ENCODE results near the gene SNRPD2. TPM values are rescaled to one million over a fixed set of nuclear protein-coding genes. Genes with fewer than 3 reads are reported as not detected.
A peak's percentile ranks its signal among the peaks of the same experiment; 100 is the strongest.

The SNRPD2 gene
- total RNA-seq, 1 experiment from 2014 or later, result 793 TPM

GRCh38 chr19:45710356-45711130 lies 18.8 kb upstream of the SNRPD2 start:
- Histone ChIP-seq H4K20me1 (ENCODE audit: control insufficient read depth, insufficient read depth, insufficient read length) (no peaks in the 10 kb centered on the region), H3K14ac (ENCODE audit: insufficient read depth, low read length) (no peak overlapping the region), H3T11ph (ENCODE audit: low read length) (no peak overlapping the region), H2BK12ac (ENCODE audit: insufficient read length, low read depth, low read length) (no peak overlapping the region), H3K4me2 (ENCODE audit: insufficient read depth, insufficient read length, low read length) (no peak overlapping the region), H3K27ac (ENCODE audit: insufficient read length, low read depth, low read length) (no peak overlapping the region), H3K79me2 (ENCODE audit: insufficient read depth, low read length) (peaks cover 4% of the 10 kb centered on the region; the same call in 1 of the 2 replicates), H3K9ac (ENCODE audit: extremely low read depth, insufficient read length, low read length) (no peak overlapping the region), H2BK120ac (ENCODE audit: low read depth, low read length, poor library complexity, severe bottlenecking) (no peak overlapping the region), H2BK15ac (ENCODE audit: low read depth, low read length) (no peak overlapping the region), H4K5ac (ENCODE audit: insufficient read length, low read depth, low read length) (no peak overlapping the region), H3K23me2 (ENCODE audit: insufficient read length, low read depth, low read length, poor library complexity, severe bottlenecking) (no peaks in the 10 kb centered on the region), H3K27me3 (ENCODE audit: insufficient read depth, low read length) (no peaks in the 10 kb centered on the region), H3K9me3 (ENCODE audit: control insufficient read depth, low read depth, low read length) (no peaks in the 10 kb centered on the region), H4K91ac (ENCODE audit: insufficient read length, low read depth, low read length) (no peak overlapping the region), H3K23ac (ENCODE audit: insufficient read length, low read depth, low read length) (no peak overlapping the region), H3K4me1 (ENCODE audit: insufficient read depth, low read length) (no peaks in the 10 kb centered on the region), H2BK5ac (ENCODE audit: insufficient read length, low read length) (no peak overlapping the region), H4K8ac (replicated peaks; ENCODE audit: insufficient read length, low read depth, low read length) (no peak overlapping the region), H3K79me1 (ENCODE audit: insufficient read depth, low read depth, low read length, poor library complexity, severe bottlenecking) (no peaks in the 10 kb centered on the region), H3K4ac (ENCODE audit: low read depth, low read length) (no peak overlapping the region), H2AK5ac (ENCODE audit: insufficient read length, low read length) (no peak overlapping the region), H2AFZ (ENCODE audit: low read length) (no peak overlapping the region), H3K18ac (ENCODE audit: insufficient read length, low read depth, low read length) (no peak overlapping the region), H3K56ac (ENCODE audit: insufficient read length, low read depth, low read length) (no peak overlapping the region), H2BK20ac (ENCODE audit: low read depth, low read length, poor library complexity, severe bottlenecking) (no peak overlapping the region)
- no CpG with 5 or more reads among the region's 10 CpGs for WGBS (ENCODE audit: extremely low coverage, insufficient read length, low lambda C conversion rate)
- Mint-ChIP-seq H3K27me3 (ENCODE audit: low read depth) (no peaks in the 10 kb centered on the region; the same call in 1 of the 2 replicates), H3K4me1 (peaks cover 6 to 20% of the 10 kb centered on the region in 2 experiments), H3K36me3 (ENCODE audit: insufficient read depth in 1 of 3, low read depth in 3 of 3) (peaks cover 13 to 22% (median 14%) of the 10 kb centered on the region in 3 experiments; a peak in 6 of 7 replicates), H3K4me3 (no peak overlapping the region; a peak in 1 of 5 replicates), H3K9me3 (no peaks in the 10 kb centered on the region), H3K27ac (peak overlapping the region; percentile 55 to 90 (median 80); a peak in 5 of 7 replicates)
- no peak for TF ChIP-seq CTCF (conservative IDR thresholded peaks at IDR 0.05)
- no peak for DNase-seq

Data from H9 (cell line).